Endothelial cell of hepatic sinusoid (primary cell): ENCODE data around the gene CLEC2D.

Experiments
- in situ Hi-C: cut with HindIII; loops from 2 replicates; pipeline ENCODE4 v1.10.0; 2017; ENCODE audit warnings: low sequenced_read_pairs

The CLEC2D gene

GRCh38 chr12:9699269-9699897, 29.9 kb downstream of the CLEC2D start:
- in situ Hi-C loops, result no loop called here

- in situ Hi-C loops, result loop anchor here (25.0 kb wide), 1 partner anchor 338 kb away; no protein-coding TSS in a partner anchor
These were observed 30.5 kb downstream of the CLEC2D start for GRCh38 chr12:9699898-9700605.

DNA sequence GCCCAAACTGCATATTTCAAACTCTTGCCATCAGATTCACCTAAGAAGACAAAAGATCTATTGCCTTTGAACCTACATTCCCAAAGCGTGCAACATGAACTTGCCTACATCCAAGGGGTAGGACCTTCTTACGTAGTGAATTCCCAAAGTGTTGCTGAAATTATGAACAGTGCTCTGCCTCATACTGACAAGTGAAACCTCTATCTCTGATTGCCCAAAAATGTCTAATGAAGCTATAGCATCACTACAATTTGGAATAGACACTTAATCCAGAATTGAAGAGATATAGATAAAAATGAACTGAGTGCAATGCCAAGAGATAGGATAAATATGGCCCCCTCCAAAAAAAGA, 31.1 kb downstream of the CLEC2D start:
- in situ Hi-C loops, result loop anchor here (25.0 kb wide), 1 partner anchor 338 kb away; no protein-coding TSS in a partner anchor

DNA sequence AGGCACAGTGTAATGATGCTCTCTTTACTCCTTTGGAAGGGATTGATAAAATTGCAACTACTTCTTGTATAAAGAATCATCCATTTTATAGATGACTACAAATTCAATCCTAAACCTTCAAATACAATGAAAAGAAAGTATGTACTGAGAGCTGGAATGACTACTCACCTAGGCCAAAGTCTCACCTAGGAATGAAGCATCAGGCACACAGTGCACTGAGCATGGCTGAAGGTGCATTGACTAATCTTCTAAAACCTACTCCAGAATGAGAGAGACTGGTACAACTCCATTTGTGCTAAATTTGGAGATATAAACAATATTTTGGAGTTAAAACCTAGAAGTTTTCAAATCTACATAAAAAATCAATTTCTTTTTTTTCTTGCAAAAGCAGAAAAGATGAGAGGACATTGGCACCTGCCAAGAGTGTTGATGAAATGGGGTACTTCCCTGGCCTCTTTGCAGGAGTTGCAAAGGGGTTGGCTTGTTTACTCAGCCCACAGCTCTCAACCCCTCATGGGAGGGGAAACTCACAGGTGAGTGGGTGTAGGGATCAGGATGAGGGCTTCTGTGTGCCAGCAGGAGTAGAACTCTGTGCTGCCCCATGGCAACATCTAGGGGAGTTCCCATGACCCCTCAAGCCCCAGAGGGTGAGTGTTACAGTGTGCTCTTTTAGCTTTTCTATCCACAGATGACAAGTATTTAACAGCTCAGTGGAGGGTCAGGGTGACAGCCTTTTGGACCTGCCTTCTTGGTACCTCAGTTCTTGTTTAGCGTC, 32.1 kb downstream of the CLEC2D start:
- in situ Hi-C loops, result loop anchor here (25.0 kb wide), 1 partner anchor 339 kb away; no protein-coding TSS in a partner anchor

DNA sequence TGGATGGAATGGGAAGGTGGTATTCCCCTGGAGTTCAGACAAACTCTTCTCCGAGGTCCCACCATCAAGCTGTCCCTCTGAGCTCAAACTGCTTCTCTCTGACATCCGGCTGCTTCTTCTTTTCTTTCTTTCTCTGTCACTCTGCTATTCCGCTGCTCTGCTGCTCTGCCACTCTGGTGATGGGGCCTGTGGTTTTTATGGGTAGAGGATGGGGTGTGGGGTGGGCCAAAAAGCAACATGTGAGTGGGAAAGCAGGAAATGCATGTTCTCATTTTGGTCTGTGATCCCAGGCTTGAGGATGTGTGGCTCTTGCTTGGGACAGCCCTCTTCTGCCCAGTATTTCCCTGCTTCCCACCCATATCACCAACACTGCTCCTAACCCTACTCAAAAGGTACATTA, 32.7 kb downstream of the CLEC2D start:
- in situ Hi-C loops, result loop anchor here (25.0 kb wide), 1 partner anchor 340 kb away; no protein-coding TSS in a partner anchor

DNA sequence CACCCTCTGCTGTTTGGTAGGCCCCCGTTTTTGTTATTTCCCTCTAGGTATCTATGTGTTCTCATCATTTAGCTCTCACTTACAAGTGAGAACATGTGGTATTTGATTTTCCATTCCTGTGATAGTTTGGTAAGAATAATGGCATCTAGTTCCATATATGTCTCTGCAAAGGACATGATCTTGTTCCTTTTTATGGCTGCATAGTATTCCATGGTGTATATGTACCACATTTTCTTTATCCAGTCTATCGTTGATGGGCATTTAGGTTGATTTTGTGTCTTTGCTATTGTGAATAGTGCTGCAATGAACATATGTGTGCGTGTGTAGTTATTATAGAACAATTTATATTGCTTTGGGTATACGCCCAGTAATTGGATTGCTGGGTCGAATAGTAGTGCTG, 35.0 kb downstream of the CLEC2D start:
- in situ Hi-C loops, result loop anchor here (25.0 kb wide), 1 partner anchor 342 kb away; no protein-coding TSS in a partner anchor

DNA sequence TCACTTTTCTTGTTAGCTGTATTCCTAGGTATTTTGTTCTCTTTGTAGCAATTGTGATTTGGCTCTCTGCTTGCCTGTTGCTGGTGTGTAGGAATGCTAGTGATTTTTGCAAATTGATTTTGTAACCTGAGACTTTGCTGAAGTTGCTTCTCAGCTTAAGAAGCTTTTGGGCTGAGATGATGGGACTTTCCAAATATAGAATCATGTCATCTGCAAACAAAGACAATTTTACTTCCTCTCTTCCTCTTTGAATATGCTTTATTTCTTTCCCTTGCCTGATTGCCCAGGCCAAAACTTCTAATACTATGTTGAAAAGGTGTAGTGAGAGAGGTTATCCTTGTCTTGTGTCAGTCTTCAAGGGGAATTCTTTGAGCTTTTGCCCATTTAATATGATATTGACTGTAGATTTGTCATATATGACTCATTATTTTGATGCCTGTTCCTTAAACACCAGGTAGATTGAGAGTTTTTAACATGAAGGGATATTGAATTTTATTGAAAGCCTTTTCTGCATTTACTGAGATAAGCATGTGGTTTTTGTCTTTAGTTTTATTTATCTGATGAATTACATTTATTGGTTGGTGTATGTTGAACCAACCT, 36.7 kb downstream of the CLEC2D start:
- in situ Hi-C loops, result loop anchor here (25.0 kb wide), 1 partner anchor 344 kb away; no protein-coding TSS in a partner anchor

DNA sequence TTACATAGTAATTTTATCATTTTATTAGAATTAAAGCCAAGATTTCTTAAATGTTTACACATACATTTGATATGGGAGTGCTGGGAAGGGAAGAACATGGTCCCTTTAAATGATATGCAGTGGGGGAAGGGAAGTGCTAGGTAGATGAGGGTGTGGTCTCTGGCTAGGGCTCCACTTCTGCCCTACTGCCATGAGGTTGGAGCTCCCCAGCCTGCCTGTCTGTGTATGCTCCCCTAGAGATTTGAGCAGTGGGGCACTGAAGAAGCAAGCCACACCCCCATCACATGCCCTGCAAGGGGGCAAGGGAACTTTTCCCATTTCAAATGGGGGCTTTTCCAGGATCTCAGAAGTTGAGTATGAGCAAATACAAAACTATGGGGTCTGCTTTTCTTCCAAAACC, 37.8 kb downstream of the CLEC2D start:
- in situ Hi-C loops, result loop anchor here (25.0 kb wide), 1 partner anchor 345 kb away; no protein-coding TSS in a partner anchor

GRCh38 chr12:9707864-9708808, 38.6 kb downstream of the CLEC2D start:
- in situ Hi-C loops, result loop anchor here (25.0 kb wide), 1 partner anchor 346 kb away; no protein-coding TSS in a partner anchor

DNA sequence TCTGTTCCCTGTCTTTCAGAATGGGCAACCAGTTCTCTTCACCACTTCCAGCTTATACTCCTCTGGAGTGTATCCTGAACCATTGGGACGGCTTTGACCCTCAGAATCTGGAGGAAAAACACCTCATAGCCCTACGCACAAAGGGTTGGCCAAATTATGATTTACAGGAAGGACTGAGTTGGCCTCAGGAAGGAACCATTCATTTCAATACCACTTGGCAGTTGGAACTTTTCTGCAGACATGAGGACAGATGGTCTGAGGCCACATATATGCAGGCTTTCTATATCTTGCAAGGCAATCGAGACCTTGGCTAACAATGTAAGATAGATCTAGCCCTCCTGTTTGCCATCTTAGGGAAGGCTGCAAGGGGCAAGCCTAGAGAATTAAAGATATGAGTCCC, 39.3 kb downstream of the CLEC2D start:
- in situ Hi-C loops, result loop anchor here (25.0 kb wide), 1 partner anchor 347 kb away; no protein-coding TSS in a partner anchor

- in situ Hi-C loops, result loop anchor here (5.0 to 25.0 kb wide), 2 partner anchors 88 to 348 kb away; no protein-coding TSS in a partner anchor
These were observed 41.3 kb downstream of the CLEC2D start for GRCh38 chr12:9710584-9711375.

- in situ Hi-C loops, result loop anchor here (5.0 to 25.0 kb wide), 2 partner anchors 89 to 349 kb away; no protein-coding TSS in a partner anchor
These were observed 42.2 kb downstream of the CLEC2D start for GRCh38 chr12:9711664-9712063.

- in situ Hi-C loops, result loop anchor here (5.0 to 25.0 kb wide), 2 partner anchors 91 to 351 kb away; no protein-coding TSS in a partner anchor
These were observed 43.6 kb downstream of the CLEC2D start for GRCh38 chr12:9713032-9713558.

DNA sequence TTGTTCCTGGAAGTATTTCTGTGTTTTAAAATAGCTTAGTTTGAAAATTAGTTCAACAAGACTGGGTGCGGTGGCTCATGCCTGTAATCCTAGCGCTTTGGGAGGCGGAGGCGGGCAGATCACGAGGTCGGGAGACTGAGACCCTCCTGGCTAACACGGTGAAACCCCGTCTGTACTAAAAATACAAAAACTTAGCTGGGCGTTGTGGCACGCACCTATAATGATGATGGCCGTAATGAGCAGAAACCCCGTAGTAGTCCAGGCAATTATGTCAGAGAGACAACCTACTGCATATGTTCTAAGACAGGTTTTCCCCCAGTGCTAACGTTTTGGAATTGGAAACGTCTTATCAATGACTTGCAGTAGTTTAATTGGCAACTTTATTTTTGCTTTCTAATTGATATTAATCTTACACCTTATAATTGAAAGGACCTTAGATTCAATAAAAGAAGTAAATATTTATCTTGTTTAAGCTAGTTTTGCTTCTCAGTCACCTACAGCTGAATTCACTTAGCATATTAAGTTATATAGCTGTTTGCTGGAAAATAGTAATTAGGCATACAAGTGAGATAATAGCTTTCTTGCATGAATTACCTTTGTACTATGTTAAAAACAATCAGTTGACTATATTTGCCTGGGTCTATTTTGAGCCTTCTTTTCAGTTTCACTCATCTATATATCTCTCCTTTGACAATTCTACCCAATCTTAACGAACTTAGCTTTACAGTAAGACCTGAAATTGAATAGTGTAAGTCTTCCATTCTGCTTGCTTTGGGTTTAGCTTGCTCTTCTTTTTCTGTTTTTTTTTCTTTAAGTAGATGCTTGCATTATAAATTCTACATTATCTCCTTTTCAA, 47.8 kb downstream of the CLEC2D start:
- in situ Hi-C loops, result loop anchor here (25.0 kb wide), 1 partner anchor 355 kb away; no protein-coding TSS in a partner anchor

- in situ Hi-C loops, result loop anchor here (25.0 kb wide), 1 partner anchor 357 kb away; no protein-coding TSS in a partner anchor
These were observed 49.5 kb downstream of the CLEC2D start for GRCh38 chr12:9718968-9719367.

DNA sequence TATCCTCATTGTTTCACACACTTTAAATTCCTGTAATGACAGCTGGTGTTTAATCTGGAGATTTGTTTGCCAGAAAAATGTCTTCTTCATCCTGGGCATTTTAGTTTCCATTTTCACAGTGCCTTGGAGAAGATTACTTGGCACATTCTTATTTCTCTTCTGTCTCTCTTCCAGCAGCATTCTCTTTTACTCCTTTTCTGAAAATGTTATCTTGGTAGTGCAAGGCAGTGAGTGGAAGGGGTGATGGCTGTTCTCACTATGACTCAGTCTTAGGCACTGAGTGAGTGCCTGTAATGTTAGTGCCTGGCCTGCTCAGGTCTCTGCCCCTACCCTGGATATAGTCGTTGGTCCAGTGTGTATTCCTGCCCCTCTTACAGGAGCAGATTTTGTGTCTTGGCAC, 50.3 kb downstream of the CLEC2D start:
- in situ Hi-C loops, result loop anchor here (25.0 kb wide), 1 partner anchor 357 kb away; no protein-coding TSS in a partner anchor

DNA sequence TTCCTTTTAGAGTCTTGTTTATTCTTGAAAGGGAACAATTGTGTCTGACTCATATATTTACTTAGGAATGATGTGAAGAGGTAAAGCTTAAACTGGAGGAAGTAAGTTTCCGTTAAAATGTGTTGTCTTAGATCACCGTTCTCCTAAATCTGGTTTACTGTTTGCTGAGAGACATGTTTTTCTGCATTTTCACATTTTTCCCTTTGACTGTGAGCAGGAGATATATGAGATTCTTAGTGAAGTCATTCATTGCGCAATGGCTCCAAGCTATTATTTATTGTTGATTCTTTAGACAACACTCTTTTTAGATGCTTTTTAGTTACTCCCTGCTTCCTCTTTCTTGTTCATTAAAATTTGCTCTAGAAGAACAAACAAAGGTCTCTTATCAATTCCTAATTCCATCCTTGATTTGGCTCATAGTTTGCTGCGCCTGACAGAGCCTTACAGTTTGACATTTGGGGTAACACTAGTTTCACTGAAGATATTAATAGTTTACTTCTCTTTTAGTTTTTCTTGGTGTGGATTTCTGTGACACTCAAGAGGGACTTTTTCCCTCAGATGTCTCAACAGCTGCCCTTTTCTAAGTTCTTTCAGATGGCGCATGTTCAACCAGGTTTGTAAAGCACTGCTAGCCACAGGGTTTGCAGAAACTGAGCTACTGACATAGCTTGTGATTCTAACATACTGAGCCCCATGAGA, 52.0 kb downstream of the CLEC2D start:
- in situ Hi-C loops, result loop anchor here (25.0 kb wide), 1 partner anchor 359 kb away; no protein-coding TSS in a partner anchor
